ENCODE data around the gene SNAPC2.

The SNAPC2 gene

GRCh38 chr19:7921302-7921966 is 1.3 kb downstream of the SNAPC2 start:
- Histone ChIP-seq H3K9me3 (ENCODE audit: severe bottlenecking) (peaks cover 4% of the 10 kb centered on the region), H3K4me3 (ENCODE audit: low read depth, low read length) (peak overlapping the region; percentile 50), H3K27ac (peak overlapping the region; percentile 69), H3K27me3 (ENCODE audit: insufficient read depth, low read depth, severe bottlenecking) (no peaks in the 10 kb centered on the region), H3K36me3 (peaks cover 28% of the 10 kb centered on the region)
- no peak for DNase-seq
- TF ChIP-seq CTCF (IDR thresholded peaks at IDR 0.05; ENCODE audit: low read depth, low read length): no peak

DNA sequence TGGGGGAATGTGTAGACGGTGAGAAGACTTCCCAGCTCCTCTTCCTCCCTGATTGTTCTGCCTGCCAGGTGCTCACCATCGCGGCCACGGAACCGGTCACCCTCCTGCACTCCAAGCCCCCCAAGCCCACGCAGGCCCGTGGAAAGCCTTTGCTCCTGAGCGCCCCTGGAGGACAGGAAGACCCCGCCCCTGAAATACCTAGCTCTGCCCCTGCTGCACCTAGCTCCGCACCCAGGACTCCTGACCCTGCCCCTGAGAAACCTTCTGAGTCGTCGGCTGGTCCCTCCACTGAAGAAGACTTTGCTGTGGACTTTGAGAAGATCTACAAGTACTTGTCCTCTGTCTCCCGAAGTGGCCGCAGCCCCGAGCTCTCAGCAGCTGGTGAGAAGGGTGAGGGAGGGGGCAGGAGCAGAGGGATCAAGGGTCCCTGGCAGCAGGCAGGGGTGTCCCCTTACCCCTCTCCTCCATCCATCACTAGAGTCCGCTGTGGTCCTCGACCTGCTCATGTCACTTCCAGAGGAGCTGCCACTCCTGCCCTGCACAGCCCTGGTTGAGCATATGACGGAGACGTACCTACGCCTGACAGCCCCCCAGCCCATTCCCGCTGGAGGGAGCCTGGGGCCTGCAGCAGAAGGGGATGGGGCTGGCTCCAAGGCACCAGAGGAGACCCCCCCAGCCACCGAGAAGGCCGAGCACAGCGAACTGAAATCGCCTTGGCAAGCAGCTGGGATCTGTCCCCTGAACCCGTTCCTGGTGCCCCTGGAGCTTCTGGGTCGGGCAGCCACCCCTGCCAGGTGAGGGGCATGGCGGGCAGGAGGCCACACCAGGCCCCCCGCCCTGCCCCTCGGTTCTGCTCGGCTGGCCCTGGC is 2.1 kb downstream of the SNAPC2 start:
- H3K27me3 ChIP-seq (ENCODE audit: insufficient read depth, low read depth, severe bottlenecking): no peaks in the 10 kb centered on the region
- DNase-seq: no peak
- peaks cover 34% of the 10 kb centered on the region for H3K36me3 ChIP-seq
- no peak overlapping the region for H3K4me3 ChIP-seq (ENCODE audit: low read depth, low read length)
- no peak overlapping the region for H3K27ac ChIP-seq
- H3K9me3 ChIP-seq (ENCODE audit: severe bottlenecking): no peaks in the 10 kb centered on the region
- no peak for TF ChIP-seq CTCF (IDR thresholded peaks at IDR 0.05; ENCODE audit: low read depth, low read length)

DNA sequence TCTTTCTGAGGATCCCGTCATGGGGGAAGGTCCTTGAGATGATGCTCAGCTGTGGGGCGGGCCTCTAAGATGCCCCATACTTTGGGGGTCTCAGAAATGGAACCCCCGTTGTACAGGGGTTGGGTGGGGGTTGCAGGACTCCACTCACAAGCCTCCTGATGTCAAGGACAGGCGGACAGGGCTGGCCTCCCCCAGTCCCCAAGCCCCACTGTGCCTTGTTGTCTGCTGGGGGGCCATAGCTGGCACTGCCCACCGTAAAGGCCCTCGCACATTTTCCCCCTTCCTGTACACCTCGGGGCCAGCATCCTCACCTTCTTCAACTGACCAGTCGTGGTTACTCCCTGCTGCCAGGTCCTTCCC is 2.7 kb downstream of the SNAPC2 start:
- Histone ChIP-seq H3K36me3 (peaks cover 34% of the 10 kb centered on the region), H3K27ac (no peak overlapping the region), H3K27me3 (ENCODE audit: insufficient read depth, low read depth, severe bottlenecking) (no peaks in the 10 kb centered on the region), H3K4me3 (ENCODE audit: low read depth, low read length) (no peak overlapping the region), H3K9me3 (ENCODE audit: severe bottlenecking) (no peaks in the 10 kb centered on the region)
- DNase-seq: no peak
- no peak for TF ChIP-seq CTCF (IDR thresholded peaks at IDR 0.05; ENCODE audit: low read depth, low read length)

DNA sequence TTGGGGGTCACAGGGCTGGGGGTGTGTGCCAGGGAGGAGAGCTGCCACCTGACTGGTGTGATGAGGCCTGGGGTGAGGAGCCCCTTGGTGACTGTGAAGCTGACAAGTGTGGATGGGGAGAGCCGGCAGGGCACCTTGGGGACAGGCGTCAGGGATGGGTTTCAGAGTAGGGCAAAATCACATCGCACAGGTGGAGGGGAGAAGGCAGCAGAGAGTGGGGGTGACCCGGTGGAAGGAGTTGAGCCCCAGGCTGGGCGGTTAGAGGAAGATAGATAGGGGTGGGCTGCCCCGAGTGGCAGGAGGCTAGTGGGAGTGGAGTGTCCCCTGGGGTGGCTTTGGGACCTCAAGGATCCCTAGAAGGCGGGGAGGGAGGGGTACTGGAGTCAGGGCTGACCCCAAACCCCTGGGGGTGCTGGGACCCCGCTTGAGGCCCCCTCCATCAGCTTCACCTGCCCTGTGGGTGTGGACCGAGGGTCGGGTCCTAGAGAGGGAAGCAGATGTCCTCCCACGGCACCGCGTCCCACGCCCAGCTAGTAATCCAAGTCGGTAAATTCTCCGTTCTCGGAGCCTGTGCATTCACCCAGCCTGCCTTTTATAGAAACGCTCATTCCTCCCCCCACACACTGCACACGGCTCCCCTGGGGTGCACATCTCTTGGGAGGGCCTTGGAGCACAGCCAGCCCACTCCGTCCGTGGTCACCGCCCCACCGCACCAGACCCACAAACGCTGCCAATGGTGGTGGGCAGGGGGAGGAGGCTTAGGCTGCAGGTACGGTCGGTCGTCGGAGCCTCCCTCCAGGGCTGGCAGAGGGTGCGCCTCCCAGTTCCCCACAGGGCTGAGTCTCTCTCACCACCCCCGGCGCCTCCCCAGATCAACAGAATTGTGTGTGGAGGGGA is 3.4 kb downstream of the SNAPC2 start:
- no peak for TF ChIP-seq CTCF (IDR thresholded peaks at IDR 0.05; ENCODE audit: low read depth, low read length)
- no peaks in the 10 kb centered on the region for H3K27me3 ChIP-seq (ENCODE audit: insufficient read depth, low read depth, severe bottlenecking)
- no peak overlapping the region for H3K4me3 ChIP-seq (ENCODE audit: low read depth, low read length)
- no peaks in the 10 kb centered on the region for H3K9me3 ChIP-seq (ENCODE audit: severe bottlenecking)
- no peak overlapping the region for H3K27ac ChIP-seq
- no peak for DNase-seq
- H3K36me3 ChIP-seq: peaks cover 34% of the 10 kb centered on the region

DNA sequence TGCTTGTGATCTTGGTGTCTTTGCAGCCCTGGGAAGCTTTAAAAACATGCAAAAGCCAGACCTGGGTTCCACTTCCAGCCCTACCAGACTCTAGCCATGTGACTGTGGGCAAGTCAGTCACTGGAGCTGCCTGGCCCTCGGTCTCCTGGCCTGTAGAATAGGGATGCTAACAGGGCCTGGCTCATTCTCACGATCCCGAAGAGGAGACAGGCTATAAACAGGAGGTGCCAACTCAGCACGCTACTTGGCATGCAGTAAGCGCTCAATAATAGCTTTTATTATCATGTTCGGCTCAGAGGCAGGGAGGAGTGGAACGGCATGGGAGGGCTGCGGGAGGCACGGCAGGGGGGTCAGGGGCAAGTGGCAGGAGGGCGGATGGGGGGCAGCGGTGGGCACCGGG is 4.1 kb downstream of the SNAPC2 start:
- H3K36me3 ChIP-seq: peaks cover 34% of the 10 kb centered on the region
- DNase-seq: no peak
- no peak overlapping the region for H3K27ac ChIP-seq
- no peak for TF ChIP-seq CTCF (IDR thresholded peaks at IDR 0.05; ENCODE audit: low read depth, low read length)
- no peak overlapping the region for H3K4me3 ChIP-seq (ENCODE audit: low read depth, low read length)
- H3K27me3 ChIP-seq (ENCODE audit: insufficient read depth, low read depth, severe bottlenecking): no peaks in the 10 kb centered on the region
- no peaks in the 10 kb centered on the region for H3K9me3 ChIP-seq (ENCODE audit: severe bottlenecking)

All from WERI-Rb-1 (cell line).